Activated naive CD4-positive, alpha-beta T cell treated with anti-CD3 and anti-CD28 coated beads, Interleukin-2, amount 10 ng/mL, durations not matched to agents 5 hours and 36 hours (primary cell): ENCODE results near the gene B3GALT4. TPM values are rescaled to one million over a fixed set of nuclear protein-coding genes. Genes with fewer than 3 reads are reported as not detected.

Experiments used
- microRNA-seq: library from miRNA; unstranded; fragments of <30 nt; microRNA quantifications from one replicate; pipeline ENCODE4 v1.2.0, GENCODE V29; 2022; ENCODE audit warnings: borderline microRNAs expressed, borderline replicate concordance
- total RNA-seq, 2 experiments: library from RNA; stranded (reverse); gene quantifications; one replicate each; pipeline ENCODE4 v1.2.3, GENCODE V29; 2021

The B3GALT4 gene
- 10 to 100 TPM; 23.3 to 23.9 TPM for total RNA-seq

DNA sequence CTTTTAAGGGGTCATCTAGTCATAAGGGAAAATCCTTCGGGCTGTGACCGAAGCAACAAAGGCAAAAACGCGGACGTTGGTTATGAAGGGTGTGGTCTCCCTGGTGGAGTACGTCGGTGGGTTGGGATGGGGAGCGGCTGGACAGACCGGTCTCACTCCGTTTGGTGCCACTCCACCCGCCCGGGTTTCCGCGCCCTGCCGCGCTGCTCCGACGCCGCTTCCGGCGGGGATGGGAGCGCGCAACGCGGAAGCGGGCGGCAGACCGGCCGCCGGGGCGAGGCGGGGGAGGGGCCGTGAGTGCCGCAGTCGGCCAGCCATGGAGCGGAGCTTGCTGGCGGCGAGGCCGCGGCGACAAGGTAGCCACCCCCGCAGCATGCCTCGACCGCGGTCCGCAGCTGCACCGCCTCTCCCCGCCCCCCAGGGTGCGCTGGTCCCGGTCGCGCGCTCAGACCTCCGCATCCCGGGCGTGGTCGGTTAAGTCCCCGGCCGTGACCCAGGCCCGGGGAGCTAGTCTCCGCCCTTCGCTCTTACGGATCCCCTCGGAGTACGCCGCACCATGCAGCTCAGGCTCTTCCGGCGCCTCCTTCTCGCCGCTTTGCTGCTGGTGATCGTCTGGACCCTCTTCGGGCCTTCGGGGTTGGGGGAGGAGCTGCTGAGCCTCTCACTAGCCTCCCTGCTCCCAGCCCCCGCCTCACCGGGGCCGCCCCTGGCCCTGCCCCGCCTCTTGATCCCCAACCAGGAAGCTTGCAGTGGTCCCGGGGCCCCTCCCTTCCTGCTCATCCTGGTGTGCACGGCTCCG is at the start of gene B3GALT4:
Gene B3GALT4, plus strand, starts transcription at position 260 of the 799 bp plus-strand sequence. Its CDS starts 297 bp downstream, at position 557.

GRCh38 chr6:33271468-33272274 is 5.3 kb upstream of the B3GALT4 start, which contains the start of the genes RPS18 and VPS52:
Gene RPS18 (plus strand): TSS chr6:33272075. CDS start chr6:33272120, 45 bp downstream.
Gene VPS52 (minus strand): TSS chr6:33271876. CDS start chr6:33271675, 201 bp downstream.

GRCh38 chr6:33288921-33289783 is 12.2 kb downstream of the B3GALT4 start, which contains the start of the genes PFDN6 and WDR46:
Gene PFDN6 (plus strand): TSS chr6:33289601. CDS start chr6:33289857, 256 bp downstream.
Gene WDR46 (minus strand): TSS chr6:33289239. CDS start chr6:33289170, 69 bp downstream.

GRCh38 chr6:33298773-33299236 is 21.9 kb downstream of the B3GALT4 start, which contains the start of gene RGL2:
Gene RGL2 (minus strand): TSS chr6:33298942. CDS start chr6:33298610, 332 bp downstream.

GRCh38 chr6:33313709-33314514 is 37.0 kb downstream of the B3GALT4 start, which contains the start of gene TAPBP:
Gene TAPBP (minus strand): TSS chr6:33314078. CDS start chr6:33314041, 37 bp downstream.

GRCh38 chr6:33317669-33318425 is 40.9 kb downstream of the B3GALT4 start, which contains the start of gene ZBTB22:
Gene ZBTB22 (minus strand): TSS chr6:33317744. CDS start chr6:33316916, 828 bp downstream.

Small RNAs within 50 kb of the gene (microRNA-seq; reads per million reads assigned to microRNA genes)
- gene MIR6834 (not detected), gene MIR6873 (not detected)

Other genes with a start within 250 kb of the B3GALT4 start
- gene HLA-DPA1, start 203.5 kb upstream of the B3GALT4 start, total RNA-seq = 10 to 100 TPM; 30.4 to 32.4 TPM
- 10 to 100 TPM; 19.0 to 19.2 TPM for gene HLA-DPB1, start 201.1 kb upstream of the B3GALT4 start, total RNA-seq
- under 1 TPM; 0.50 to 0.63 TPM for gene COL11A2, start 84.7 kb upstream of the B3GALT4 start, total RNA-seq
- 10 to 100 TPM; 49.6 to 49.7 TPM for gene RXRB, start 76.5 kb upstream of the B3GALT4 start, total RNA-seq
- 10 to 100 TPM; 39.6 to 41.7 TPM for gene SLC39A7, start 76.3 kb upstream of the B3GALT4 start, total RNA-seq
- 10 to 100 TPM; 15.4 to 18.0 TPM for gene HSD17B8, start 72.5 kb upstream of the B3GALT4 start, total RNA-seq
- 10 to 100 TPM; 37.6 to 37.7 TPM for gene RING1, start 68.6 kb upstream of the B3GALT4 start, total RNA-seq
- 10 to 100 TPM; 71.8 to 76.2 TPM for gene VPS52, start 5.2 kb upstream of the B3GALT4 start, total RNA-seq
- gene RPS18, start 5.0 kb upstream of the B3GALT4 start, total RNA-seq = 1,000 to 10,000 TPM; 3,258 to 3,316 TPM
- 10 to 100 TPM; 47.0 to 47.8 TPM for gene WDR46, start 12.1 kb downstream of the B3GALT4 start, total RNA-seq
- gene PFDN6, start 12.5 kb downstream of the B3GALT4 start, total RNA-seq = 10 to 100 TPM; 55.1 to 57.3 TPM
- 10 to 100 TPM; 52.5 to 58.6 TPM for gene RGL2, start 21.8 kb downstream of the B3GALT4 start, total RNA-seq
- gene TAPBP, start 37.0 kb downstream of the B3GALT4 start, total RNA-seq = 100 to 1,000 TPM; 273 to 274 TPM
- gene ZBTB22, start 40.6 kb downstream of the B3GALT4 start, total RNA-seq = 10 to 100 TPM; 19.4 to 21.9 TPM
- 100 to 1,000 TPM; 108 to 111 TPM for gene DAXX, start 45.8 kb downstream of the B3GALT4 start, total RNA-seq
- gene KIFC1, start 114.7 kb downstream of the B3GALT4 start, total RNA-seq = 100 to 1,000 TPM; 106 to 109 TPM
- gene PHF1, start 133.9 kb downstream of the B3GALT4 start, total RNA-seq = 10 to 100 TPM; 46.7 to 52.7 TPM
- gene CUTA, start 141.0 kb downstream of the B3GALT4 start, total RNA-seq = 100 to 1,000 TPM; 197 to 215 TPM
- 10 to 100 TPM; 48.0 to 52.1 TPM for gene SYNGAP1, start 142.9 kb downstream of the B3GALT4 start, total RNA-seq
- gene ZBTB9, start 177.5 kb downstream of the B3GALT4 start, total RNA-seq = 1 to 10 TPM; 6.5 to 7.1 TPM